ENCODE results near the gene GZMM. TPM values are rescaled to one million over a fixed set of nuclear protein-coding genes. Genes with fewer than 3 reads are reported as not detected.

GZMM gene
- polyA plus RNA-seq, 1 experiment = not detected

DNA sequence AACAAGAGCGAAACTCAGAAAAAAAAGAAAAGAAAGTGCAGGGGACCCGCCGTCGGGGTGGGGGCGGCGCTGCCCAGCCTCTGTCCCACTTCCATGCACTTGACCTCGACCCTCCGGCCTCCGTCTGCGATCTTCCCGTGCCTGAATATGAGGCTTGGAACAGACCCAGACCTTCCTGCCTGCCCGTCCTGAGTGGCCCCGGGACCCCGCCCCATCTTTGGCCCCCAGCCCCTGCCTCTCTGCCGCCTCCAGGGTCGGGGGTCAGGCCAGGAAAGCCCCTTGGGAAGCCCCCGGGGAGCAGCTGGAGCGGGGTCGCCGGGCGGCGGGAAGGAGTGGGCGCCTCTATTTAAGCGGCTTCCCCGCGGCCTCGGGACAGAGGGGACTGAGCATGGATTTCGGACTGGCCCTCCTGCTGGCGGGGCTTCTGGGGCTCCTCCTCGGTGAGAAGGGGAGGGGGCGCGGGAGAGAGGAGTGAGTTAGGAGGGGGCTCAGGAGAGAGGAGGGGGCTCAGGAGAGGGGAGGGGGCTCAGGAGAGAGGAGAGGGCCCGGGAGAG is 47.7 kb upstream of the GZMM start, which contains the start of gene MADCAM1:
Gene MADCAM1, plus strand, starts transcription at position 375 of the 554 bp plus-strand sequence. Its CDS starts 14 bp downstream, at position 389.
- no peak within 1 kb of the TSS for H3K27ac ChIP-seq (ENCODE audit: low read depth, low read length)
- POLR2A ChIA-PET = no interaction called here
- peaks cover 22% of the 10 kb centered on the region for H3K27me3 ChIP-seq (ENCODE audit: control insufficient read depth, insufficient read depth, low read length)
- DNase-seq (ENCODE audit: low read depth, low spot score) = no peak
- no peak within 1 kb of the TSS for H3K4me3 ChIP-seq (ENCODE audit: low read depth, low read length)
- TF ChIP-seq, protein P1, sequence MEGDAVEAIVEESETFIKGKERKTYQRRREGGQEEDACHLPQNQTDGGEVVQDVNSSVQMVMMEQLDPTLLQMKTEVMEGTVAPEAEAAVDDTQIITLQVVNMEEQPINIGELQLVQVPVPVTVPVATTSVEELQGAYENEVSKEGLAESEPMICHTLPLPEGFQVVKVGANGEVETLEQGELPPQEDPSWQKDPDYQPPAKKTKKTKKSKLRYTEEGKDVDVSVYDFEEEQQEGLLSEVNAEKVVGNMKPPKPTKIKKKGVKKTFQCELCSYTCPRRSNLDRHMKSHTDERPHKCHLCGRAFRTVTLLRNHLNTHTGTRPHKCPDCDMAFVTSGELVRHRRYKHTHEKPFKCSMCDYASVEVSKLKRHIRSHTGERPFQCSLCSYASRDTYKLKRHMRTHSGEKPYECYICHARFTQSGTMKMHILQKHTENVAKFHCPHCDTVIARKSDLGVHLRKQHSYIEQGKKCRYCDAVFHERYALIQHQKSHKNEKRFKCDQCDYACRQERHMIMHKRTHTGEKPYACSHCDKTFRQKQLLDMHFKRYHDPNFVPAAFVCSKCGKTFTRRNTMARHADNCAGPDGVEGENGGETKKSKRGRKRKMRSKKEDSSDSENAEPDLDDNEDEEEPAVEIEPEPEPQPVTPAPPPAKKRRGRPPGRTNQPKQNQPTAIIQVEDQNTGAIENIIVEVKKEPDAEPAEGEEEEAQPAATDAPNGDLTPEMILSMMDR (IDR thresholded peaks at IDR 0.05; ENCODE audit: low read depth, low read length) = no peak
- H3K9me3 ChIP-seq (ENCODE audit: control insufficient read depth, insufficient read depth, low read length) = peaks cover 17% of the 10 kb centered on the region; the same call in 1 of the 2 replicates
- CTCF ChIA-PET = interaction anchor here (1.3 to 2.5 kb wide), 2 partner anchors 8 to 10 kb away, joined by 4 to 16 read pairs; no protein-coding TSS in a partner anchor

DNA sequence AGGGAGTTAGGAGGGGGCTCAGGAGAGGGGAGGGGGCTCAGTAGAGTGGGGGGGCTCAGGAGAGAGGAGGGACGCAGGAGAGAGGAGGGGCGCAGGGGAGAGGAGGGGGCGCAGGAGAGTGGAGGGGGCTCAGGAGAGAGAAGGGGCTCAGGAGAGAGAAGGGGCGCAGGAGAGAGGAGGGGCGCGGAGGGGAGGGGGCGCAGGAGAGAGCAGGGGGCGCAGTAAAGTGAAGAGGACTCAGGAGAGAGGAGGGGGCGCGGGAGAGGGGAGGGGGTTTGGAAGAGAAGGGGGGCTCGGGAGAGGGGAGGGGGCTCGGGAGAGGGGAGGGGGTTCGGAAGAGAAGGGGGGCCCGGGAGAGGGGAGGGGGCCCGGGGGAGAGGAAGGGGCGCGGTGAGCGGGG is 46.9 kb upstream of the GZMM start:
- CTCF ChIA-PET = no interaction called here
- H3K9me3 ChIP-seq (ENCODE audit: control insufficient read depth, insufficient read depth, low read length) = peaks cover 14% of the 10 kb centered on the region; the same call in 1 of the 2 replicates
- H3K27ac ChIP-seq (ENCODE audit: low read depth, low read length) = no peak overlapping the region
- DNase-seq (ENCODE audit: low read depth, low spot score) = no peak
- H3K27me3 ChIP-seq (ENCODE audit: control insufficient read depth, insufficient read depth, low read length) = peaks cover 22% of the 10 kb centered on the region
- no peak overlapping the region for H3K4me3 ChIP-seq (ENCODE audit: low read depth, low read length)
- TF ChIP-seq, protein P1 (IDR thresholded peaks at IDR 0.05; ENCODE audit: low read depth, low read length) = no peak
- POLR2A ChIA-PET = no interaction called here

DNA sequence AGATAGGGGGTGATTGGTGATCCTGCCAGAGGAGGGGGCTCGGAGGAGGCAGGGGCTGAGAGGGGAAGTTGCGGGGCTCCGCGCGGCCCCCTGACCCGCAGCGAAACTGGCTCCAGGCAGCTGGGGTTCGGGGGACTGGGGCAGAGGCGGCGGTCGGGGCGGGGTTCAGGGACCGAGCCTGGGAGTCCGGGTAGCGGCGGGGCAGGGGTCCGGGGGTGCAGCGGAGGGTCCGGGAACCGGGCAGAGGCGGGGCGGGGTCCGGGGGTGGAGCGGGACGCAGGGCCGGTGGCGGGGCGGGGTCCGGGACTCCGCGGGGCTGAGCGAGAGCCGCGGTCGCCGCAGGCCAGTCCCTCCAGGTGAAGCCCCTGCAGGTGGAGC is 46.4 kb upstream of the GZMM start:
- CTCF ChIA-PET = interaction anchor here (1.6 kb wide), 1 partner anchor 9 kb away, joined by 9 read pairs; no protein-coding TSS in a partner anchor
- Histone ChIP-seq H3K4me3 (ENCODE audit: low read depth, low read length) (no peak overlapping the region), H3K9me3 (ENCODE audit: control insufficient read depth, insufficient read depth, low read length) (peaks cover 10% of the 10 kb centered on the region; the same call in 1 of the 2 replicates), H3K27me3 (ENCODE audit: control insufficient read depth, insufficient read depth, low read length) (peaks cover 22% of the 10 kb centered on the region), H3K27ac (ENCODE audit: low read depth, low read length) (no peak overlapping the region)
- POLR2A ChIA-PET = interaction anchor here (0.7 kb wide), 1 partner anchor 9 kb away, joined by 4 read pairs; no protein-coding TSS in a partner anchor
- TF ChIP-seq, protein P1 (IDR thresholded peaks at IDR 0.05; ENCODE audit: low read depth, low read length) = no peak
- DNase-seq (ENCODE audit: low read depth, low spot score) = no peak

DNA sequence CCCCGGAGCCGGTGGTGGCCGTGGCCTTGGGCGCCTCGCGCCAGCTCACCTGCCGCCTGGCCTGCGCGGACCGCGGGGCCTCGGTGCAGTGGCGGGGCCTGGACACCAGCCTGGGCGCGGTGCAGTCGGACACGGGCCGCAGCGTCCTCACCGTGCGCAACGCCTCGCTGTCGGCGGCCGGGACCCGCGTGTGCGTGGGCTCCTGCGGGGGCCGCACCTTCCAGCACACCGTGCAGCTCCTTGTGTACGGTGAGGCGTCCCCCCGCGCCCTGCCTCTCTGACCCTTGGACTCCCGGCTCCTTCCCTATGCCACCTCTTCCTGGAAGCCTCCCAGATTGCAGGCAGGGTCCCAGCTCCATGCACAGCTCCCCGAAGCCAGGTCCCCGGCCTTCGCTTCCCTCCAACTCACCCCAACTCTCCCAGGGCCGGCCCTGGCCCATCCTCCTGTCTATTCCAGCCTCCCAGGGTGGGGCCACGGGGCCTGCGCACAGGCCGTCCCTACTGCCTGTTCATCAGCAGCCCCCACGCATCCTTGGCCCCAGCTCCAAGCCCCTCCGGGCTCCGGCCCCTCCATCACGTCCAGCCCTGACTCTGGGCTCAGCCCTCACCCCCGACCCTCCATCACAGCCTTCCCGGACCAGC is 45.9 kb upstream of the GZMM start:
- POLR2A ChIA-PET = interaction anchor here (0.7 kb wide), 1 partner anchor 9 kb away, joined by 4 read pairs; no protein-coding TSS in a partner anchor
- H3K9me3 ChIP-seq (ENCODE audit: control insufficient read depth, insufficient read depth, low read length) = peaks cover 7% of the 10 kb centered on the region; the same call in 1 of the 2 replicates
- TF ChIP-seq, protein P1 (IDR thresholded peaks at IDR 0.05; ENCODE audit: low read depth, low read length) = no peak
- H3K4me3 ChIP-seq (ENCODE audit: low read depth, low read length) = no peak overlapping the region
- H3K27me3 ChIP-seq (ENCODE audit: control insufficient read depth, insufficient read depth, low read length) = peaks cover 22% of the 10 kb centered on the region
- DNase-seq (ENCODE audit: low read depth, low spot score) = no peak
- no peak overlapping the region for H3K27ac ChIP-seq (ENCODE audit: low read depth, low read length)
- CTCF ChIA-PET = interaction anchor here (1.6 kb wide), 1 partner anchor 9 kb away, joined by 9 read pairs; no protein-coding TSS in a partner anchor

DNA sequence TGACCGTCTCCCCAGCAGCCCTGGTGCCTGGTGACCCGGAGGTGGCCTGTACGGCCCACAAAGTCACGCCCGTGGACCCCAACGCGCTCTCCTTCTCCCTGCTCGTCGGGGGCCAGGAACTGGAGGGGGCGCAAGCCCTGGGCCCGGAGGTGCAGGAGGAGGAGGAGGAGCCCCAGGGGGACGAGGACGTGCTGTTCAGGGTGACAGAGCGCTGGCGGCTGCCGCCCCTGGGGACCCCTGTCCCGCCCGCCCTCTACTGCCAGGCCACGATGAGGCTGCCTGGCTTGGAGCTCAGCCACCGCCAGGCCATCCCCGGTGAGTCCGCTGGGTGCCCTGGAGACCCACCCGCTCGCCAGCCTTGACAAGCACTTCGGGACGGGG is 45.4 kb upstream of the GZMM start:
- peaks cover 1% of the 10 kb centered on the region; the same call in 1 of the 2 replicates for H3K9me3 ChIP-seq (ENCODE audit: control insufficient read depth, insufficient read depth, low read length)
- TF ChIP-seq, protein P1 (IDR thresholded peaks at IDR 0.05; ENCODE audit: low read depth, low read length) = no peak
- no peak overlapping the region for H3K27ac ChIP-seq (ENCODE audit: low read depth, low read length)
- POLR2A ChIA-PET = interaction anchor here (0.6 kb wide), 1 partner anchor 76 kb away, joined by 3 read pairs; no protein-coding TSS in a partner anchor
- CTCF ChIA-PET = interaction anchor here (1.6 kb wide), 1 partner anchor 8 kb away, joined by 9 read pairs; no protein-coding TSS in a partner anchor
- DNase-seq (ENCODE audit: low read depth, low spot score) = no peak
- H3K4me3 ChIP-seq (ENCODE audit: low read depth, low read length) = no peak overlapping the region
- H3K27me3 ChIP-seq (ENCODE audit: control insufficient read depth, insufficient read depth, low read length) = peaks cover 22% of the 10 kb centered on the region

All from AG04450 (cell line).